PC-9 (cell line): Measurements from ENCODE around the gene DTX1. TPM values are rescaled to one million over a fixed set of nuclear protein-coding genes. Genes with fewer than 3 reads are reported as not detected.

Experiments
- BruUV-seq: library from RNA; stranded (reverse); fragments of 400-500 nt; replicated peaks from 2 replicates; lab custom pipeline; 2021; lab: Mats Ljungman, UMichigan
- CTCF ChIA-PET: fragments of 300-600 bp; sonication (Branson Sonifier 250); formaldehyde crosslinking; loops from one replicate; lab custom pipeline; 2022; ENCODE audit warnings: antibody characterized with exemption; lab: Charles Lee
- POLR2A ChIA-PET: fragments of 300-600 bp; sonication (Branson Sonifier 250); formaldehyde crosslinking; loops from one replicate; lab custom pipeline; 2022; ENCODE audit warnings: antibody characterized with exemption; ENCODE audit not compliant: unreplicated experiment; lab: Charles Lee
- DNase-seq, 2 experiments: peaks; one replicate each; pipeline versions ENCODE4 v3.0.0 to v3.0.0-alpha.2; 2015 to 2022; ENCODE audit warnings: mixed read lengths in 1 of 2
- H2AFZ ChIP-seq: fragments of 200-600 bp; sonication (generic); 2 replicates; pipeline ENCODE4 v1.8.1; 2017; ENCODE audit warnings: antibody characterized with exemption
- H3F3A ChIP-seq: fragments of 200-600 bp; sonication (generic); 2 replicates; pipeline ENCODE4 v1.8.1; 2017; ENCODE audit warnings: antibody characterized with exemption, mild to moderate bottlenecking, low read depth; ENCODE audit not compliant: insufficient read depth
- H3K27ac ChIP-seq: fragments of 200-600 bp; sonication (generic); 2 replicates; pipeline ENCODE4 v1.6.1; 2016; ENCODE audit warnings: mixed run types
- H3K27me3 ChIP-seq: fragments of 200-600 bp; sonication (generic); 2 replicates; pipeline ENCODE4 v1.6.1; 2016; ENCODE audit warnings: low read depth, mixed run types; ENCODE audit not compliant: insufficient read depth
- H3K36me3 ChIP-seq: fragments of 200-600 bp; sonication (generic); 2 replicates; pipeline ENCODE4 v1.6.1; 2016; ENCODE audit warnings: low read depth, mixed run types
- H3K4me1 ChIP-seq: fragments of 200-600 bp; sonication (generic); replicated peaks from 2 replicates; pipeline ENCODE4 v1.6.1; 2016; ENCODE audit warnings: mixed run types; ENCODE audit not compliant: insufficient read depth
- H3K4me2 ChIP-seq: fragments of 200-600 bp; sonication (generic); 2 replicates; pipeline ENCODE4 v1.6.1; 2017; ENCODE audit warnings: mixed run types
- H3K4me3 ChIP-seq: fragments of 200-600 bp; sonication (generic); 2 replicates; pipeline ENCODE4 v1.6.1; 2016; ENCODE audit warnings: mixed run types
- H3K79me2 ChIP-seq: fragments of 200-600 bp; sonication (generic); 2 replicates; pipeline ENCODE4 v1.6.1; 2017; ENCODE audit warnings: low read depth, mixed run types
- H3K9me2 ChIP-seq: fragments of 200-600 bp; sonication (generic); 2 replicates; pipeline ENCODE4 v1.8.1; 2017; ENCODE audit warnings: mild to moderate bottlenecking; ENCODE audit not compliant: insufficient read depth
- H3K9me3 ChIP-seq: fragments of 200-600 bp; sonication (generic); 2 replicates; pipeline ENCODE4 v1.8.1; 2016; ENCODE audit warnings: low read depth; ENCODE audit not compliant: insufficient read depth
- H4K20me1 ChIP-seq: fragments of 200-600 bp; sonication (generic); 2 replicates; pipeline ENCODE4 v1.8.1; 2017; ENCODE audit not compliant: insufficient read depth
- EZH2 ChIP-seq: fragments of 200-600 bp; sonication (generic); IDR thresholded peaks from 2 replicates; pipeline ENCODE4 v1.8.0; 2017; ENCODE audit warnings: antibody characterized with exemption, low read depth
- intact Hi-C: fragments of 100-400 bp; cut with micrococcal nuclease; formaldehyde crosslinking; loops from one replicate; pipeline ENCODE4 v1.10.0; 2022; ENCODE audit not compliant: unreplicated experiment
- total RNA-seq: library from RNA; stranded (reverse); gene quantifications from 2 replicates; pipeline ENCODE4 v1.2.3, GENCODE V29; 2021
- TF ChIP-seq, protein P1 (sequence below): fragments of 200-600 bp; sonication (generic); conservative IDR thresholded peaks from 2 replicates; pipeline ENCODE4 v1.6.1; 2017; ENCODE audit warnings: mixed run types, antibody characterized with exemption, mild to moderate bottlenecking, moderate library complexity

Gene DTX1
- total RNA-seq, 1 experiment from 2014 or later = 0.13 TPM

DNA sequence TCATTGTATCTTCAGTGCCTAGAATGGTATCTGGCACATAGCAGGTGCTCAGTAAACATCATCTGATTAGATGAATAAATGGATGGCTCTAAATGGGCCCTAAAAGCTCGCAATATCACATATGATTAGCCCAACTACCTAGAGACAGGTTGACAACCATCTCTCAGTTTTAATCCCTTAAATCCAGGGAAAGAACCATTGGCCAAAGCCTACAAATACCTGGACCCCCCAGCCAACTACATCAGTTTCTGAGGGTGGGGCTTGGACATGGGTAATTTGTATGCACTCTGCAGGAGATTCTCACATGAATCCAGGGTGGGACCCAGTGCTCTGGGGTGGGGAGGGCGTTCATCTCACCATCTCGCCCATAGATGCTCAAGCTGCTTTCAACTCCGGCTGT is 4.8 kb upstream of the DTX1 start:
- ChIA-PET CTCF (no interaction called here), POLR2A (interaction anchor here (0.7 kb wide), 1 partner anchor 38 kb away, joined by 5 read pairs; no protein-coding TSS in a partner anchor)
- no TSS peak for BruUV-seq
- Histone ChIP-seq H3K36me3 (no peaks in the 10 kb centered on the region), H3K27me3 (peaks cover 47% of the 10 kb centered on the region), H3K4me2 (no peak overlapping the region), H3K9me2 (no peaks in the 10 kb centered on the region), H4K20me1 (no peaks in the 10 kb centered on the region), H3K79me2 (no peaks in the 10 kb centered on the region), H2AFZ (no peak overlapping the region), H3K4me3 (no peak overlapping the region), H3K9me3 (no peaks in the 10 kb centered on the region), H3K4me1 (no peaks in the 10 kb centered on the region), H3K27ac (no peak overlapping the region), H3F3A (peaks cover 4% of the 10 kb centered on the region; the same call in 1 of the 2 replicates)
- no peak for DNase-seq
- TF ChIP-seq, protein P1, sequence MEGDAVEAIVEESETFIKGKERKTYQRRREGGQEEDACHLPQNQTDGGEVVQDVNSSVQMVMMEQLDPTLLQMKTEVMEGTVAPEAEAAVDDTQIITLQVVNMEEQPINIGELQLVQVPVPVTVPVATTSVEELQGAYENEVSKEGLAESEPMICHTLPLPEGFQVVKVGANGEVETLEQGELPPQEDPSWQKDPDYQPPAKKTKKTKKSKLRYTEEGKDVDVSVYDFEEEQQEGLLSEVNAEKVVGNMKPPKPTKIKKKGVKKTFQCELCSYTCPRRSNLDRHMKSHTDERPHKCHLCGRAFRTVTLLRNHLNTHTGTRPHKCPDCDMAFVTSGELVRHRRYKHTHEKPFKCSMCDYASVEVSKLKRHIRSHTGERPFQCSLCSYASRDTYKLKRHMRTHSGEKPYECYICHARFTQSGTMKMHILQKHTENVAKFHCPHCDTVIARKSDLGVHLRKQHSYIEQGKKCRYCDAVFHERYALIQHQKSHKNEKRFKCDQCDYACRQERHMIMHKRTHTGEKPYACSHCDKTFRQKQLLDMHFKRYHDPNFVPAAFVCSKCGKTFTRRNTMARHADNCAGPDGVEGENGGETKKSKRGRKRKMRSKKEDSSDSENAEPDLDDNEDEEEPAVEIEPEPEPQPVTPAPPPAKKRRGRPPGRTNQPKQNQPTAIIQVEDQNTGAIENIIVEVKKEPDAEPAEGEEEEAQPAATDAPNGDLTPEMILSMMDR = no peak
- no peak for TF ChIP-seq EZH2
- intact Hi-C loops = no loop called here

- intact Hi-C loops = no loop called here
- Histone ChIP-seq H2AFZ (no peak overlapping the region), H3K27ac (no peak overlapping the region), H3K9me3 (no peaks in the 10 kb centered on the region), H3K27me3 (peaks cover 50% of the 10 kb centered on the region), H3K9me2 (no peaks in the 10 kb centered on the region), H3F3A (peaks cover 4% of the 10 kb centered on the region; the same call in 1 of the 2 replicates), H3K36me3 (no peaks in the 10 kb centered on the region), H4K20me1 (no peaks in the 10 kb centered on the region), H3K79me2 (no peaks in the 10 kb centered on the region), H3K4me3 (no peak overlapping the region), H3K4me2 (no peak overlapping the region), H3K4me1 (no peaks in the 10 kb centered on the region)
- ChIA-PET CTCF (no interaction called here), POLR2A (interaction anchor here (0.7 kb wide), 1 partner anchor 38 kb away, joined by 5 read pairs; no protein-coding TSS in a partner anchor)
- no peak for DNase-seq
- TF ChIP-seq, protein P1 = no peak
- no peak for TF ChIP-seq EZH2
- no TSS peak for BruUV-seq
These were observed 4.2 kb upstream of the DTX1 start for GRCh38 chr12:113052326-113052725.

DNA sequence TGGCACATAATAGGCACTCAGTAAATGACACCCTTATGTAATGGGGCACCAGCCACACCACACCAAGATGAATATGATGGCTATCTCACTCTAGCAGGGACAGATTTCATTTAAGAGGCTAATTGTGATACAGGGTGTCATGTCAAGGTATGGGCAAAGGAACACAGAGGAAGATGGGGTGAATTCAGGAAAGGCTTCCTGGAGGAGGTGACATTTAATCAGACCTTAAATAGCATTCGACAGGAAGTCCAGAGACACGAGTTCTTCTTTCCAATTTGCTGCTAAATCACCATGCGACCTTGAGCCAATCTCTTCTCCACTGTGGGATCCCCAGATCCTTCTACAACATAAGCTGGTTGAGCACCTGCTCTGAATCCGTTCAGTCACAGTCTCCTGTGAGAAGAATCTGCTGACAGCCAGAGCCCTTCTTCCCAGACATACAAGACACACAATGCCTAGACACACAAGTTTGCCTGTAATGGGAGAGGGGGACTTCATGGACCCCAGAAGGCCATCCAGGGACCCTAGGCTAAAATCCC is 1.5 kb upstream of the DTX1 start:
- POLR2A ChIA-PET = no interaction called here
- H3F3A ChIP-seq = no peaks in the 10 kb centered on the region
- no peaks in the 10 kb centered on the region for H3K9me2 ChIP-seq
- TF ChIP-seq, protein P1 = no peak
- no peak for TF ChIP-seq EZH2
- H3K4me3 ChIP-seq = no peak overlapping the region
- no peak overlapping the region for H3K4me2 ChIP-seq
- H3K4me1 ChIP-seq = no peaks in the 10 kb centered on the region
- H3K27me3 ChIP-seq = peaks cover 68% of the 10 kb centered on the region
- H3K79me2 ChIP-seq = no peaks in the 10 kb centered on the region
- CTCF ChIA-PET = no interaction called here
- no TSS peak for BruUV-seq
- no peak overlapping the region for H3K27ac ChIP-seq
- no peak overlapping the region for H2AFZ ChIP-seq
- no peaks in the 10 kb centered on the region for H4K20me1 ChIP-seq
- H3K36me3 ChIP-seq = no peaks in the 10 kb centered on the region
- H3K9me3 ChIP-seq = no peaks in the 10 kb centered on the region
- intact Hi-C loops = no loop called here
- DNase-seq = no peak
